Pancreas (tissue), 10 donors: ENCODE measurements around the gene SF3A1. TPM values are rescaled to one million over a fixed set of nuclear protein-coding genes. Genes with fewer than 3 reads are reported as not detected.
"Not testable (repeated sequence)": the region's sequence is repeated elsewhere in the genome, so short reads cannot be mapped to it uniquely, and the experiment has no call there.

Experiments used
- ATAC-seq, 4 donors: fragments of 200-7000 bp; cut with Tn5 transposase; one replicate each; pipeline versions ENCODE4 v1.8.0 to v1.9.1; 2020; ENCODE audit warnings: mild to moderate bottlenecking in 4 of 4, moderate library complexity in 4 of 4
- DNase-seq, 6 donors: peaks; one replicate each; pipeline ENCODE4 v3.0.0-alpha.2; 2020
- FAIRE-seq: peaks from 2 replicates; lab custom pipeline; 2012; peaks lifted over from hg19 to GRCh38; lab: Jason Lieb, UNC
- H3K27ac ChIP-seq, 4 donors: fragments of 200-600 bp; sonication (generic); 1 replicate in 3 of 4; 2 replicates in 1 of 4; pipeline versions ENCODE4 v1.5.0 to v1.8.0; 2020
- H3K27me3 ChIP-seq, 4 donors: fragments of 200-600 bp; one replicate each; pipeline ENCODE4 v1.8.0; 2021
- H3K36me3 ChIP-seq, 3 donors: fragments of 200-600 bp; sonication (generic) in 1 of 3; one replicate each; pipeline versions ENCODE4 v1.5.0 to v1.8.0; 2020 to 2021
- H3K4me1 ChIP-seq, 3 donors: fragments of 200-600 bp; one replicate each; pipeline ENCODE4 v1.8.0; 2021
- H3K4me3 ChIP-seq, 4 donors: fragments of 200-600 bp; sonication (generic) in 2 of 4; one replicate each; pipeline versions ENCODE4 v1.5.0 to v1.8.0; 2020 to 2021
- H3K9me3 ChIP-seq, 4 donors: fragments of 200-600 bp; one replicate each; pipeline ENCODE4 v1.8.0; 2021
- CTCF ChIP-seq, 4 donors: fragments of 200-600 bp; sonication (generic) in 3 of 4; IDR thresholded peaks; one replicate each; pipeline versions ENCODE4 v1.5.0 to v1.8.0; 2021; ENCODE audit warnings: antibody characterized with exemption in 4 of 4
- whole genome bisulfite sequencing, 2 donors: extraction: QIAGEN DNeasy Blood & Tissue Kit; methylation state at CpG; one replicate each; pipeline ENCODE4 v1.1.7; 2013; 5-methylcytosine and 5-hydroxymethylcytosine counted together
- intact Hi-C, 3 donors: fragments of 100-400 bp; cut with DNase I; formaldehyde crosslinking; loops; one replicate each; pipeline versions ENCODE4 v1.11.1 to v1.14.2; 2022
- polyA plus RNA-seq, 2 donors: library from polyadenylated mRNA; stranded (reverse); fragments of 200-250 nt; gene quantifications; one replicate each; pipeline ENCODE4 v1.2.3, GENCODE V29; 2013
- total RNA-seq, 6 donors: library from RNA; stranded (reverse); fragmentation: NEBNext Ultra II Directional in 4 of 6; extraction: Animal tissue kit (Norgen Biotek cat#: 25700) in 4 of 6; gene quantifications; one replicate each; pipeline versions ENCODE4 v1.2.1 to v1.2.4, GENCODE V29; 2021 to 2023
- donor health status: healthy with polysubstance abuse.
- donor health status: DM: no; HTN: no; CAD: no; lungs with moderate emphysema.
- donor health status: DM: no; HTN: no; CAD: no.
- donor health status: control.
- donor health status: control.
- donor health status: Bipolar disorder and iron deficiency.
- donor health status: DM: yes; HTN: yes; CAD: no.
- donor health status: DM: no; HTN: no; CAD: no.
- donor health status: DM: no; HTN: no; CAD: no.
- donor health status: DM: yes; HTN: yes; CAD: no.

Gene SF3A1
- total and polyA plus RNA-seq, 8 donors = 19.2 to 102 (median 85.8) TPM

GRCh38 chr22:30340911-30341685 is 15.6 kb downstream of the SF3A1 start:
- TF ChIP-seq CTCF (IDR thresholded peaks at IDR 0.05) = no peak
- 39 to 71% methylated on average over 16 of the region's 16 CpGs for WGBS, 2 donors
- FAIRE-seq = no peak

GRCh38 chr22:30338802-30339201 is 17.9 kb downstream of the SF3A1 start:
- no peak for FAIRE-seq
- TF ChIP-seq CTCF (IDR thresholded peaks at IDR 0.05) = no peak
- H3K27me3 ChIP-seq = no peaks in the 10 kb centered on the region
- peak in 1 of 6 donors; percentile 24 for DNase-seq
- H3K27ac ChIP-seq = no peak overlapping the region
- H3K4me1 ChIP-seq = no peaks in the 10 kb centered on the region
- H3K4me3 ChIP-seq = no peak overlapping the region
- H3K36me3 ChIP-seq = peaks cover 20 to 100% (median 93%) of the 10 kb centered on the region in 3 donors
- intact Hi-C loops = no loop called here
- no peak for ATAC-seq
- 97% methylated on average over 7 of the region's 7 CpGs for WGBS, 2 donors
- no peaks in the 10 kb centered on the region for H3K9me3 ChIP-seq

More at GRCh38 chr22:30340911-30341685, 15.6 kb downstream of the SF3A1 start:
- ATAC-seq = peak; percentile 27 to 89 (median 66)
- H3K4me3 ChIP-seq = no peak overlapping the region
- H3K9me3 ChIP-seq = no peaks in the 10 kb centered on the region
- no peaks in the 10 kb centered on the region for H3K27me3 ChIP-seq
- peaks cover 23 to 100% (median 92%) of the 10 kb centered on the region in 3 donors for H3K36me3 ChIP-seq
- intact Hi-C loops = no loop called here
- DNase-seq = peak in 4 of 6 donors; percentile 30 to 84 (median 70)
- H3K4me1 ChIP-seq = no peaks in the 10 kb centered on the region
- no peak overlapping the region for H3K27ac ChIP-seq

GRCh38 chr22:30338341-30338740 is 18.4 kb downstream of the SF3A1 start:
- H3K36me3 ChIP-seq = peaks cover 22 to 100% (median 93%) of the 10 kb centered on the region in 3 donors
- not testable (repeated sequence) for ATAC-seq, H3K27ac ChIP-seq

GRCh38 chr22:30337461-30337778 is 19.3 kb downstream of the SF3A1 start:
- Histone ChIP-seq H3K4me1 (no peaks in the 10 kb centered on the region), H3K9me3 (no peaks in the 10 kb centered on the region), H3K27me3 (no peaks in the 10 kb centered on the region), H3K4me3 (no peak overlapping the region), H3K36me3 (peaks cover 16 to 97% (median 89%) of the 10 kb centered on the region in 3 donors), H3K27ac (no peak overlapping the region)
- DNase-seq (no peak), ATAC-seq (no peak), FAIRE-seq (no peak)
- WGBS, 2 donors = 88 to 91% methylated on average over 8 of the region's 8 CpGs
- intact Hi-C loops = no loop called here
- TF ChIP-seq CTCF (IDR thresholded peaks at IDR 0.05) = no peak

More at GRCh38 chr22:30338341-30338740, 18.4 kb downstream of the SF3A1 start:
- H3K9me3 ChIP-seq, intact Hi-C loops, H3K4me3 ChIP-seq, FAIRE-seq, H3K27me3 ChIP-seq, H3K4me1 ChIP-seq, DNase-seq: not testable (repeated sequence)
- 84 to 85% methylated on average over 9 of the region's 9 CpGs for WGBS, 2 donors

GRCh38 chr22:30336752-30337460 is 19.8 kb downstream of the SF3A1 start:
- FAIRE-seq (no peak), ATAC-seq (no peak), DNase-seq (no peak)
- H3K4me1 ChIP-seq = no peaks in the 10 kb centered on the region
- WGBS, 2 donors = 96 to 100% methylated on average over 4 of the region's 4 CpGs
- no peak overlapping the region for H3K27ac ChIP-seq
- H3K27me3 ChIP-seq = no peaks in the 10 kb centered on the region
- intact Hi-C loops = no loop called here
- peaks cover 13 to 92% (median 84%) of the 10 kb centered on the region in 3 donors for H3K36me3 ChIP-seq
- TF ChIP-seq CTCF (IDR thresholded peaks at IDR 0.05) = no peak
- no peaks in the 10 kb centered on the region for H3K9me3 ChIP-seq
- H3K4me3 ChIP-seq = no peak overlapping the region
